Activated T-cell treated with anti-CD3 and anti-CD28 coated beads for 24 hours (primary cell): ENCODE data around the gene LRTM2.

Source experiments
- DNase-seq: peaks from one replicate; pipeline ENCODE4 v3.0.0-alpha.2; 2020; ENCODE audit warnings: low read depth

Gene LRTM2

DNA sequence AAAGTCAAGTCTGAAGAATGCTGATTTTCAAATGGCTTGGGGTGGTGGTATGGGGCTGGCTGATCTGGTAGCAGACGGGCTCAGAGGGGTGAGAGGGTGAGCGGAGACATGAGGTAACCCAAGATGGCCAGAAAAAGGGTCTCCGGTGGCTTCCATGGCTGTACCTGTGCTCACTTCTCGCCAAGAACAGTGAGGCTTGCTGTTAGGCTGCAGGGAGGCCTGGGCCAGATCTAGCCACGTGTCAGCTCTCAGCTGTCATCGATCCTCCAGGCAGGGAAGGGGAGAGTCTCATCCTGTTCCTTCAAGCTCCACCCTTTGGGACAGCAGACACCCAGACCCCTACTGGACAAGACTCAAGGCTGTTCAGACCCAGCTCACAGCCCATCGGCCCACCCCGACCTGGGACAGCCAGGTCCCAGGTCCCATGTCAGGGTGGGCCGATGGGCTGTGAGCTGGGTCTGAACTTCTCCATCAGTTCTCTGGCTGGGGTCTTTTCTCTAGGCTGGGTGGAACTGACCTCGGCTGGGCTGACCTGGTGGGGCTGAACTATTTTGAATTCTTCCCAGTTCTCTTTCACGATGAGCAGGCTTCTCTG lies 9.0 kb downstream of the LRTM2 start:
- no peak for DNase-seq

DNA sequence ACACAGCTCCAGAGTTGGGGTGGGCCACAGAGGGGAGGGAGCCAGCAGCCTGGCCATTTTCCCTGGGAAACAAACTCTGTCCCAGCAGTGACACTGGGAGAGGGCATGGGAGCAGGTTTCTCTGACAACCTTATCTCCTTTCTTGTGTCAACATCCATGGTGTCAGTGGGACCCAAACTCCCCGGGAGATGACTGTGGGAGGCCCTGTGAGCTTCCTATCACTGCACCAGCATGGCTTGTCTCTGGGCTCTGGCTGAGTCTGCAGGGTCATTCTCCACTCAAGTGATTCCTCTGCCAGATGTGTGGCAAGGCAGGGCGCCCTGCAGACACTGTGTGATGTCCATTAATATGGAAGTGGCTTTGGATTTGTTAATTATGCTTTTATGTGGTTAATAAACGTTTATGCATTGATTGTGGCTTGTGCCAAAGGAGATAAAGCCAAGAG lies 10.1 kb downstream of the LRTM2 start:
- no peak for DNase-seq

DNA sequence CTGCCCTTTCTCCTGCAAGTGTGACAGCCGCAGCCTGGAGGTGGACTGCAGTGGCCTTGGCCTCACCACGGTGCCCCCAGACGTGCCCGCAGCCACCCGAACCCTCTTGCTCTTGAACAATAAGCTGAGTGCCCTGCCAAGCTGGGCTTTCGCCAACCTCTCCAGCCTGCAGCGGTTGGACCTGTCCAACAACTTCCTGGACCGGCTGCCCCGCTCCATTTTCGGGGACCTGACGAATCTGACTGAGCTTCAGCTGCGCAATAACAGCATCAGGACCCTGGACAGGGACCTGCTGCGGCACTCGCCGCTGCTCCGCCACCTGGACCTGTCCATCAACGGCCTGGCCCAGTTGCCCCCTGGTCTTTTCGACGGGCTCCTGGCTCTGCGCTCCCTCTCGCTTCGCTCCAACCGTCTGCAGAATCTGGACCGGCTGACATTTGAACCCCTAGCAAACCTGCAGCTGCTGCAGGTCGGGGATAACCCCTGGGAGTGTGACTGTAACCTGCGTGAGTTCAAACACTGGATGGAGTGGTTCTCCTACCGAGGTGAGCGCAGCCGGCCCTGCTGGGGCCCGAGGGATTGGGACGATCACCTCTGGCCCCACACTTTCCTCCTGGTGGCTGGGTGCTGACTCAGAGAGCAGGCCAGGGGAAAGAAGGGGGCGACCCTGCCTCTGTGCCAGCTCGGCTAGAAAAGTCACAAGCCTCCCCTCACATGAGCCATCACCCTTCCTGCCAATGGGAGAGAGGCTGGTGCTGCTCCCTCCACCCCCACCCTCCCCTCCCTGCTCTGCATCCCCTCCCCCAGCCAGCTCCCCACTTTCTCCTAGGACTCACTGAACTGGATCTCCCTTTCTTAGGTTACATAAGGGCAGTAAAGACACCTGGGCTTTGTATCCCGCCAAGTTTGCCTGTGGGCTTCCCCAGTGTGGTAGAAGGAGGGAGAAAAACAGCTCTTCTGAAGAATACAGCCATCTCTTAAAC lies 10.9 kb downstream of the LRTM2 start:
- no peak for DNase-seq

DNA sequence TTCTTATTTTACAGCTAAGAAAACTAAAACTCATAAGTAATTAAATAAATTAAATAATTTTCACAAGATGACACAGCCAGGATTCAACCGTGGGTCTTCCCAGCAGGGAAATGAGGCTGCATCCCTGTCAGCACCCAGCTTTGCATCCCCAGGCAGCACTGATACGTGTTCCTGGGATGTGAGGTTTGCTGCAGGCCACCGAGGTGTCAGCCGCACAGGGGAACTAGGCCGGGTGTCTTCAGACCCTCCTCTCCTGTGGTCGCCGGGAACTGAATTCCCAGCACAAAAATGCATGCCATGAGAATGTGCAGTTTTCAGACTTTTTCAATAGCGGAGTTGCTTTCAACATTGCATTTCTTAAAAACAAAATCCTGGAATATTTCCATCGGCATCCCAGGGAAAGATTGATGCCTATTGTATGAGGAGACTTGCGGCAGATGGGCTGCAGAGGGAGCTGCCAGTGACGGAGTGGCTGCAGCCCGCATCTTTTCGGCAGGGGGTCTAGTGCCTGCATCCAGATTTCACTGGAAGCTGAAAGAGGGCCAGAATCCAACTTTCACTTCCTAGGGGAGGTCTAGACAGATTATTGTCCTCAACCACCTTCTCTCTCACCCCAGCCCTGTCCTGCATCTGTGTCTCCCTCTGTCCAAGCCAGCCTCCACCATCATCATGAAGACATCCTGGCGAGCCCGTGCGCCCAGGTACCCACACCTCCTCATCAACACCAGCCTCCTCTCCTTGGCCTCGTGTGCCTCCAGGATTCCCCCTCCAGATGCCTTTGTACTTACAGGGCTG lies 12.6 kb downstream of the LRTM2 start:
- no peak for DNase-seq

DNA sequence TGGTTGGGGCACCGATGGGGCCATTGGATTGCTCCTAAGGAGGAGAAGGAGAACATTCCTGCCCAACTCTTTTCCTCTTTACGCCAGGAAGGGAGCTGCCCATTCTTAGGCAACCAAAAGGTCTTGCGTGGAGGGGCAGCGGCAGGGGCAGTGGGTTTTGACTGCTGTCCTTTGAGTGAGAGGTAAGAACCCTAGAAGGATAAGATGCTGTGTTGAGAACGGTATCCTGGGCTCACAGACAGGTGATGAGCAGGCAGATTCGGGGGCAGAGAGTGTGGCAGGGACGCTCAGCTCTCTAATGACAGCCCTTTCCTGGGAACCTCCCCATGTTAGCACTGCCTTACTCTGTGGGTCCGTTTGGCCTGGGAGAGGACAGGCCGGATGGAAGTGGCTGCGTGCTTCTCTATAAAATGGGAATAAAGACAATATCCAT lies 13.2 kb downstream of the LRTM2 start:
- no peak for DNase-seq

DNA sequence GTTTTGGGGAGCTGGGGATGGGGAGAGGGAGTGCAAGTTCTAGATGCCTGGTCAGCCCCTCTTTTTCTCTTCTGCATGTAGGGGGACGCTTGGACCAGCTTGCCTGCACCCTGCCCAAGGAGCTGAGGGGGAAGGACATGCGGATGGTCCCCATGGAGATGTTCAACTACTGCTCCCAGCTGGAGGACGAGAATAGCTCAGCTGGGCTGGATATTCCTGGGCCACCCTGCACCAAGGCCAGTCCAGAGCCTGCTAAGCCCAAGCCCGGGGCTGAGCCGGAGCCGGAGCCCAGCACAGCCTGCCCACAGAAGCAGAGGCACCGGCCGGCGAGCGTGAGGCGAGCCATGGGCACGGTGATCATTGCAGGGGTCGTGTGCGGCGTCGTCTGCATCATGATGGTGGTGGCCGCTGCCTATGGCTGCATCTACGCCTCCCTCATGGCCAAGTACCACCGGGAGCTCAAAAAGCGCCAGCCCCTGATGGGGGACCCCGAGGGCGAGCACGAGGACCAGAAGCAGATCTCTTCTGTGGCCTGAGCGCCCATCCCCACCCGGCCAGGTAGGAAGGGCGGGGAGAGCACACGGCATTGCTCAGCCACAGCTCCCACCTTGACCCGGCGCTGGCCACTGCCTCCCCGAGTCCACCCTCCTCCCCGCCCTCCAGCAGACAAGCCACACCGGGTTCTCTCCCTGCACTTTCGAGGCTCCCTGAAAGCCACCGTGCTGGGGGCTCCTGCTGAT lies 14.0 kb downstream of the LRTM2 start:
- DNase-seq = no peak

DNA sequence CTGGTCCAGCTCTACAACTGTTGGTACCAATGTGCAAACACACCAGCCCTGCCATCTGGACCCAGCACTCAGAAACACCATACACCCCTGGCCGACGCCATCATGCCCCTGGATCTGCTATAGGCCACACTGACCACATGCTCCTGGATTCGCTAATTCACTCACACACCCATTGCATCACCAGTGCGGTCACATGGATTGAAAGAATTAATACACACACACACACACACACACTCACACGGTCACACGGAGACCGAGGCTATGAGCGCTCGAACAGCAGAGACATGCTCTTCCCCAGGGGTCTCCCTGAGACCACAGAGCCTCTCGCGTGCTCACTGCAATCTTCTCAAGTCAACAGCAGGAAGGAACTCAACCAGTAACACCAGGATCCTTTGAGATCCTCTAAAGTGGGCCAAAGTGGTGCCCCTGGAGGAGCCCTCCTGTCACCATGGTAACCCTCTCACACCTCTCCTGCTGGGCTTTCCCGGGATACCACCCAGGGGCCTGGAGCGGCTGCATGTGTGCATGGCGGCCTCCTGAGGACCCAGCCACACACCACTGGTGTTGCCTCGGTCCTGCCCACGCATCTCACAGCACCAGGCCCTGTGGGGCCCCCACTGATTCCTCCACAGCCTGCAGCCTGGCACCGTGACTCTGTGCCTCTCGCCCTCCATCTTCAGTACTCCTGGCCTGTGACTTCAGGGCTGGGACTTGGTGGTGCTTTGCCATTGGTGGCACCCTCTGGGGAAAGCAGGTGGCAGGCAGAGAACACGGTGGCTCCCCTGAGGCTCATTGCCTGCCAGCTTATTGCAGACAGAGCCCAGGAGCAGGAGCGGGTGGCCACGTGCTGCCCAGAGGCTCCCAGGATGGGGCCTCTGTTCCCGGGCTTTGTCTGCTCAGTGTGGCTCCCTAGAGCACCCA lies 15.1 kb downstream of the LRTM2 start:
- DNase-seq = no peak

DNA sequence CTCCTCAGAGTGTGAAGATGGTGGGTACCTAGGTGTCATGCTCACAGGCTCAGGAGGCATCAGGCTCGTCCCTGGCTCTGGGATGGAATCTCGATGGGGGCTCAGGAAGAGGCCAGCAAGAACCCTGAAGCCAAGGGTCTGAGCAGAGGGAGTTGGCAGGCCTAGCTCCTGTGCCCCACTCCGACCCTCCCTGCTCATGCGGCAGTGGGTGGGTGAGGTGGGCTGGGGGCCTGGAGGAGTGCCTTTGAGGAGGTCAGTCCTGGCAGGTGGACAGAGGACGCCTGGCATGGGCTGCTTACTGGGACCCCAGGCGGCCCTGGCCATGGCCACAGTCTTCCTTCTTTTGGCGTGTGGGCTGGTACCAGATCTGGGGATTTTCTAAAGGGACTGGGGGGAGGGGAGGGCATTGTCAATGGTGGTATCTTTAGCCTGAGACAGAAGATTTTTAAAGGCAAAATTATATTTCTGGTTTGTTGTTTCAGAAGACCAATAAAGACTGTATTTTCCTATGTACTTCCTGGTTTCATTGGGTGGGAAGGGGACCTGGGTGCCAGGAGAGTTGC lies 16.0 kb downstream of the LRTM2 start:
- DNase-seq = no peak

DNA sequence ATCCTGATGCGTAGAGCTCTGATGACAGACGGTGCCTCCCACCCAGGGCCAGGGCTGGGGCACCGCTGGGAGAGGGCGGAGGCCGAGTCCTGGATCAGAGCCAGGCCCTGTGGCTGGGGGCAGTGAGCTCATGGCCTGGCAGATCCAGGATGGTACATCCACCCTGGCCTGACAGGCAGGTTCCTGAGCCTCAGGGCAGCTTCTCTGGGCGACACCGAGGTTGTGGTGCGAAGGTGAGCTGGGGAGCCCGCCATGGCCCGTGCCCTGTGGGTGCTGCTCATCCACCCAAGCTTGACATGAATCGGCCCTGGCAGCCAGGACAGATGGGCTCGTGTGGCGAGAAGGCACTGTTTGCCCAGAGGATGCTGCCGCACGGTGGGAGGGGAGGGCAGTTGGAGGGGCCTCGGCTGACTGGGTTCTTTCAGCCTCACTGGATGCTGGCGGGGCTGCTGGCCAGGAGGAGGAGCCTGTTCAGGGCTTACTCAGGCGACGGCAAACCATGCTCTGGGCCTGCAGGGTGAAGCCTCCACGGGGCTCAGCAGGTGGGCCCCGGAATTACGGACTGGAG lies 16.6 kb downstream of the LRTM2 start:
- no peak for DNase-seq

DNA sequence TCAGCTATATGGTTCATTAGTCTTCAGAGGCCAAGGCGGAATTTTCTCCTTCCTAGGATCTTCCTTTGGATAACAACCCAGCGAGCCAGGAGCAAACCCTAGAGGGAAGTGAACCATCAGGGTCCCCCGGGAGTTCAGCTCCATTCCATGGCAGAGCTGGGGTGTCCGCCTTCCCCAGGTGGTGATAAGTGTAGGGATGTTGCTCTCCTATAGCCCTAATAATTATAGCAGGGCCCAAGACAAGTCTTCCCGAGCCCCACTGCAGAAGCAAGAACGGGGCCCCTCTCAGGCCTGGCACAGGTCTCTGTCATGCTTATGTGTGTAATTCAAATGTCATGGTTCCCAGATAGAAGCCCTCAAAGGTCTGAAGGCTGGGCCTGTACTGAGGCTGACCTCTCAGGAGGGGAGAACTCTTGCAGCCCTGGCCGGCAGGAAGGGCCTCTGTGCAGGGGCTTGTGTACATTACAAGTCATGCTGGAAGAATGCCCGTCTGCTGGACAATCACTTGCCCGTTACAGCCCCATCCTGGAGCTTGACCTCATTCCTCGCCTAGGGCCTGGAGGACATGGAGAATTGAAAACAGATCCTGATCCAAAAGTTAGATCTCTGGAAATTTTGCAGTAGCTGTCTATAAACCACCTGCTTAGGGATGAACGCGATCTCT lies 17.3 kb downstream of the LRTM2 start:
- no peak for DNase-seq

DNA sequence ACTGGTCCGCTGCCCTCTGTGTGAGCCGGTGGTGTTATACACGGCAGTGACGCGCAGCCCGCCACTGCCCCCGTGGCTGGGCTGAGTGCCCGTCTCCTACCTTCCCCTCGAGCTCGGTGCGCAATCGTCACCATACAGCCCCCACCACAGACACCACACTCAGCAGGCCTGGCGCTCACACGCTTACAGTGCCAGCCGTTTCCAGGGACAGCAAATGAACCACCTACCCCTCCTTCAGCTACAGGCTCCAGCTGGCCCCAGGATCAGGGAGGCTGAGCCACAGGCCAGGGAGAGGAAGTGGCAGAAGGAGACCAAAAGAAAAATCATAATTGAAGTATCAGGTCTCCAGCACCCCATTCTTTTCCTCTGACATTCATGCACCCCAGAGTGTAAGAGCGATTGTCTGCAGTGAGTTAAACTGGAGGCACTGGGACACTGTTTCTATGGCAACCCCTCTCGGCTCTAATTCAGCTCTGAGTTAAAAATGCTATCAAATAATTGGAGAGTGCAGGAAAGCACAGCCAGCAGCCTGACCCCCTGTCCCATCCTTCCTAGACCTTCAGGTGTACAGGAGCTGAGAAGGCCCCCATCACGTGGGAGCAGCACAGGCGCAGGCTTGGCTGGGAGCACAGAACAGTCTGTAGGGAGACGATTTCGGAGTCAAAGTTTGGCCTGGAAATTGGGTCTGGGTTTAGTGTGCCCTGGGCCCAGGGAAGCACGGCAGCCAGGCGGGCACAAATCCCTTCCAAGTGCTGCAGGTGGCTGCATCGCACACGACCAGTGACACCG lies 18.0 kb downstream of the LRTM2 start:
- DNase-seq = no peak

DNA sequence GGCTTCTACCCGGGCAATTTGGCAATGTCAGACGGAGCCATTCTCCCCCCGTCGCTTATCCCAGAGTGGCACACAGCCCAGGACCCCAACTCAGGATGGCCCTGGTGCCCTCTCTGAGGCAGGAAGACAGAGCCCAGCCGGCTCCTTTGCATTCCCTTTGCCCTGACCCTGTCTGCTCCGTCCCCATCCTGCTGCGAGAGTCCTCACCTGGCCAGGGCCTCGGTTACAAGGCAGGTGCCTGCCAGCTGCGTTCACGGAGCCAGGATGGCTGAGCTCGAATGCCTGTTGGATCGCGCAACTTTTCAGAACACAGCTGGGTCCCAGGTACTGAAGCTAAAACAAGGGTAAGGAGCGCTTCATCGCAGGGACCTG lies 18.6 kb downstream of the LRTM2 start:
- no peak for DNase-seq

DNA sequence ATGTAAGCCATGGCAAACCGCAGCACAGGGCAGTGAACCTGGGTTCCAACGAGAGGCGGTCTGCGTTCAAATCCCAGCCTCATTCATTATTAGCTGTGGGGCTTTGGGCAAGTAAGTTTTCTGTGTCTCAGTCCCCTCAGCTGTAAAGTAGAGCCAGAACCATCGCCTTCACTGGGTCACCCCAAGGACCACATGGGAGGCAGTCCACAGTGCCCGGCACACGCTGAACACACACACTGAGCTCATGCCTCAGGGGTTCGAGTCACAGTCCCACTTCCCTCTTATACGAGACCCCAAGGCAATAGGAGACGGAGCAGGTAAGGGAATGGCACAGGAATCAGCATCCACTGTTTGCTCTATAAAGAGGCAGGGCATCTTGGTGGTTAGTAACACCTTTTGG lies 19.1 kb downstream of the LRTM2 start:
- DNase-seq = no peak

DNA sequence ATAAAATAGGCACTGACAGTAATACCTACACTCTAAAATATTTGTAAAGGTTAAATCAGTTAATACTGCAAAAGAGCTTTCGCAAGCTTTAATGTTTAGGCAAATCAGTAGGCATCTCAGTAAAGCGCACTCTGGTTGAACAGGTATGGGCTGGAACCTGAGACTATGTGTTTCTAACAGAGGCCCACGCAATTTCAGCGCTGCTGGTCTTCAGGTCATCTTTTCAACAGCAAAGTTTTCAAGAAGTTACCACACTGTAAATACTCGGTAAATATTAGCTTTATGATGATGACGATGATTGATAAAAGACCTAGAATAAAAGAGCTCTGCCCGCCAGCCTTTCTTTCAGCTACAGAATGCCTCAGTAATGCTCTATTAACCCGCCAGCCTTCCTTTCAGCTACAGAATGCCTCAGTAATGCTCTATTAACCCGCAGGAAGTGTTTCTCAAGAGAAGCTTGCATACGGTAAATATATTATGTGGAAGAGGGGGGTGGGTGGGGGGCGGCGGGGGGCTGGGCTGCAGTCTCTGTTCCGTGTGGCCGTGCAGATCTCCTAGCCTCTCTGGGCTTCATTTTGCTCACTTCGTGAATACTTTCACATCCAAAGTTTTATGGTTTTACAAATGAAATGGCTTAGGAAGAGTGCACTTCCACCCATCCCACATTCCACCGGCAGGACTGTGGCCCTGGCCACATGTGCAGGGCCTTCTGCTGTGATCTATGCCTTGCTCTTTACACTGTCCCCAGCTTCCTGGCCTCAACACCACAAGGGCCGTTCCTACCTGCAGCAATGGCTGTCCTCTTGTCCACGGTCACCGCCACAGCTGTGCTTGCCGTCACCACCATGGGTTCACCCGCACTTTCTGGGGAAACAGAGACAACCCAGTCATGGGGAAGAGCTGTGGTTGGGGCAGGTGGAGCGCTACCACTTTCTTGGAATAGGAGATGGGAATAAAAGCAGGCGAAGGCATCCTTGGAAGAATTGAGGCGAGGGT lies 19.9 kb downstream of the LRTM2 start:
- DNase-seq = no peak

DNA sequence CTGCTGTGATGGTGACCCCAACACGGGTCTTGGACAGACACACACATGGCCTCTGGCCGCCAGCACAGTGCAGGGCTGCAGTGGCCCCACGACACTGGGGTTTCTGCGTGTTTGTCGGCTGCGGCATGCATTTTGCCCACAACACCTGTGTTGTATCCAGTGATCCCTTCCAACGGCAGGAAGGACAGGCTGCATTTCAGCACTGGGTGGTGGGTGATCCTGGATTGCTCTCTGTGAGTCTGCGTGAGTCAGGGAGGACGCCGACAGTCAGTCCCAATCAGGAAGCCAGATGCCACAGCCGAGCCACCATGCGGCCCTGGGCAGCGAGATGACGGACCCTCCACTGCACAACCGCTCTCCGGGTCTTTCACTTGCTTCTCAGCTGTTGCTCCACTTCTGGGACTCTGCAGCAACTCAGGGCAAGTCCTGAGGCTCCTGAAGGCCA lies 20.6 kb downstream of the LRTM2 start:
- no peak for DNase-seq

DNA sequence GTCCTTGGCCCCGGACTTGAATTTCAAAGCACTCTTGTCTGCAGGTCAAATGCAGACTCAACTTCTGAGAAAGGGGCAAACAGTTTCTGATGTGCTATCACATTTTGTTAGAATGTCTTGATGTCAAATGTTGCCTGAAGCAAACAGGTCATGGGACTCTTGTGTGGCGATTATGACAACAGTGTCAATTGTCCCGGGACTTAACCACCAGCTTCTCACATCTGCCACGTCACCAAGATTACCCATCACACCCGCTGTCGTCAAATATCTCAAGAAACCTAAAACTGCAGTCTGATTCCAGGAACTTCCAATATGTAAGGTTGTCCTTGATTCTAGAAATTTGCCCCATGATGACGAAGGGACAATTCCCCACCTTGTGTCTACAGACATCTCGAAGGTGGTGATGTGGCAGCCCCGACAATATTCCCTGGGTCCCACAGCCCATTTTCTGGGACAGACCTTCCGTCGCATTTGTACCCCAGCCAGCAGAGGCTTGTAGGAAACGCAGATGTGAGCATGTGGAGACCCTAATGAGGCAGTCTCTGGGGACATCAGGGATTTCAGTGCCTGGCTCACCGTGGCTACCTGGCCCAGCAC lies 21.3 kb downstream of the LRTM2 start:
- DNase-seq = no peak
